NCI-H748 treated with DMSO at 0.1 percent for 48 hours (cell line): Measurements from ENCODE around the gene CITED4.

Source experiments
- DNase-seq: peaks from one replicate; lab custom pipeline; 2025; lab: John Stamatoyannopoulos, UW

The CITED4 gene

DNA sequence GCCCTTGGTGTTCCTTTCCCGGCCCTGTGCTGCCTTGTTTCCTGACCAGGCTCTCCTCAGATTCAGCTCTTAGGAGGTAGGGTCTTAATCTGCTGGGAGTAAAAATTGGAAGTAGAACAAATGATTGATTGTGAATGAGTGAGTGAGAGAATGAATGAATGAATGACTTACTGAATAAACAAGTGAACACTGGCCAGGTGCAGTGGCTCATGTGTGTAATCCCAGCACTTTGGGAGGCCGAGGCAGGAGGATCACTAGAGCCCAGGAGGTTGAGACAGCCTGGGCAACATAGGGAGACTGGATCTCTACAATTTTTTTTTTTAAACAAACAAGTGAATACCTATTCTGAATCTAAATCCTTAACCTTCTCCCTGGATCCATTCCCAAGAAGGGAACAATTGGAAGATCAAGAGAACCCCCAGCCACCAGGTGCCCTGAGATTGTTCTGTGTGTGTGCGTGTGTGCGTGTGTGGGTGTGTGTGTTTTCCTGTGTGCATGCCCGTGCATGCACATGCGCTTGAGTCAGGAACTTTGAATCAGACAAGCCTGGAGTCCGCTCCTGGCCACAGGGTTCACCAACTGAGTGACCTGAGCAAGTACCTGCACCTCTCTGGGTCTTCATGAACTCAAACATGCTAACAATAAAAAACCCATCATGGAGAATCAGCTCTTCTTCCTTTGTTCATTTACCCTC, 24.3 kb upstream of the CITED4 start:
- no peak for DNase-seq

DNA sequence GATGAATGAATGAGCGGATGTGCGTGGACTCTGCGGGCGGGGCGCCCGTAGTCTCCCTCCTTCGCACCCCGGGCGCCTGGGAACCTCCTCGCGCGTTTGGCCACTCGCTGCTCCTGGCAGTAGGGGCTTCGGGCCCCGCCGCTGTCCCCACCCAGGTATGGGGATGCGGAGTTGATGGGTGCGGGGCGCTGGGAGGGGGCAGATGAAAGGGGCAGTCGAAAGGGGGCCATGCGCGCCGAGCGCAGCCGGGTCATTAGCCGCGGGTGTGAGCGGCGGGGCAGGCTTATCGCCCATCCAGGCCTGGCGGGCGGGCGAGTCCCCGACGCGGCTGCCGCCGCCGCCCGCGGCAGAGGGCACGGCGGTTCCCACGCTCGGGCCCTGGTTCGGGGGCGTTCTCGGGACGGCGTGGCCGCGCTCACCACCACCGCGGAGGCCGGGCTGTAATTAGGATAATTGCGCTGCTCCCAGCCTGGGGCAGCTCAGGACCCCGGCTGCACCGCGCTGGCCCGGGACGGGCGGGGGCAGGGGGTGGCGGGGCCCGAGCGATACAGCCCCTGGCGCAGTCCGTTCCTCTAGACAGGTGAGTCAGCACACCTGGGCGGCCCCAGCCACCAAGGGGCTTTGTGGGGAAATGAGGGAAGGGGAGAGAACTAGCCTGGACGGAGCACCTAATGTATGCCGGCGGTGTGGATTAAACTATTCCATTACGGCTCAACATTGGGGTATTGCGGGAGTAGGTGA, 22.1 kb upstream of the CITED4 start:
- DNase-seq = no peak

- DNase-seq = no peak
Observed at GRCh38 chr1:40880813-40881549, 18.8 kb upstream of the CITED4 start.

- DNase-seq = no peak
Observed at GRCh38 chr1:40879482-40880175, 17.5 kb upstream of the CITED4 start.

GRCh38 chr1:40878906-40879305, 16.7 kb upstream of the CITED4 start:
- no peak for DNase-seq

GRCh38 chr1:40877698-40878097, 15.5 kb upstream of the CITED4 start:
- no peak for DNase-seq

GRCh38 chr1:40876891-40877290, 14.7 kb upstream of the CITED4 start:
- no peak for DNase-seq

DNA sequence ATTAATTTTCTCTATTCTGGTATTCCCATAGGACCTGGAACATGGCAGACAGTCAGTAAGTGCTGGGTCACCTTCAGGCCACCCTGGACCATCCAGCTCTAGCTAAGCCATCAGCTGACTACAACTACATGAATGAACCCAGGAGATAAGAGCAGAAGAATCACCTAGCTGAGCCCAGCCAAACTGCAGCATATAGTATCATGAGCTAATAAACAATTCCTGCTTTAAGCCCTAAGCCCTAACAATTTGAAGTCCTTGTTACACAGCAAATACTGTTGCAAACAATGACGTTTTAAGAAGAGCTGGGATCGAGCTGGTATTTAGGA, 14.2 kb upstream of the CITED4 start:
- DNase-seq = no peak

- no peak for DNase-seq
Observed at GRCh38 chr1:40873863-40874472, 11.8 kb upstream of the CITED4 start.

DNA sequence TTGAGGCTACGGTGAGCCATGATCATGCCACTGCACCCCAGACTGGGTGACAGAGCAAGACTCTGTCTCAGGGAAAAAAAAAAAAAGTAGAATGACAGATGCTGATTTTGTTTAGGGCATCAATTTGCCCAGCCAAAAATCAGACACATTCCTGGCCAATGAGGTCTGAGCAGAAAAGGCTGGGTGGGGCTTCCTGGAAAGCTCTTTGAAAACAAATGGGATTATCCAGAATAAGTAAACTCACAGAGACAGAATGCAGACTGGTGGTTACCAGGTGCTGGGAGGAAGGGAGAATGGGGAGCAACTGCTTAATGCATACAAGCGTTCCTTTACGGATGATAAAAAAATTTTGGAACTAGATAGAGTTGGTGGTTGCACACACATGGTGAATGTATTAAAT, 10.1 kb upstream of the CITED4 start:
- DNase-seq = no peak

GRCh38 chr1:40870135-40870728, 8.1 kb upstream of the CITED4 start:
- no peak for DNase-seq

GRCh38 chr1:40868051-40868723, 6.0 kb upstream of the CITED4 start:
- DNase-seq = no peak

GRCh38 chr1:40861224-40862003, 749 bp downstream of the CITED4 start:
- DNase-seq = peak; percentile 88

GRCh38 chr1:40860706-40861223, 1.4 kb downstream of the CITED4 start:
- no peak for DNase-seq

- no peak for DNase-seq
Observed at GRCh38 chr1:40858856-40859416, 3.2 kb downstream of the CITED4 start.

DNA sequence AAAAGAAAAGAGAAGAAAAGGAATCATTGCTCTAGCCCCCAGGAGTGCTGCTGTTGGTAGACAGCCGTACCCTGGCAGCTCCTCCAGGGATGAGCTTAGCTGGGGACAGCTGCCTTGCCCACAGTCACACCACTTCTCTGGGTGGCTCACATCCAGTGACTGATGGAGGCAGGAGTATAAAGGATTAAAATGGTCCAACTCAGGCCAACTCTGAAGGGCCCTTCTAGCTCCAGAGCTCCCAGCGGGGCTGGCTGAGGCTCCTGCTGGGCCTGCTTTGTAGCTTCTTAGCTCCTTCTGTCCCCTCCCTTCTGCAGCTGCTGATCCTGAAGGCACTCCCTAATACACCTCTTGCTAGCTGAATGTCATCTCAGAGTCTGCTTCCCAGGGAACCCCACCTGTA, 4.4 kb downstream of the CITED4 start:
- no peak for DNase-seq

DNA sequence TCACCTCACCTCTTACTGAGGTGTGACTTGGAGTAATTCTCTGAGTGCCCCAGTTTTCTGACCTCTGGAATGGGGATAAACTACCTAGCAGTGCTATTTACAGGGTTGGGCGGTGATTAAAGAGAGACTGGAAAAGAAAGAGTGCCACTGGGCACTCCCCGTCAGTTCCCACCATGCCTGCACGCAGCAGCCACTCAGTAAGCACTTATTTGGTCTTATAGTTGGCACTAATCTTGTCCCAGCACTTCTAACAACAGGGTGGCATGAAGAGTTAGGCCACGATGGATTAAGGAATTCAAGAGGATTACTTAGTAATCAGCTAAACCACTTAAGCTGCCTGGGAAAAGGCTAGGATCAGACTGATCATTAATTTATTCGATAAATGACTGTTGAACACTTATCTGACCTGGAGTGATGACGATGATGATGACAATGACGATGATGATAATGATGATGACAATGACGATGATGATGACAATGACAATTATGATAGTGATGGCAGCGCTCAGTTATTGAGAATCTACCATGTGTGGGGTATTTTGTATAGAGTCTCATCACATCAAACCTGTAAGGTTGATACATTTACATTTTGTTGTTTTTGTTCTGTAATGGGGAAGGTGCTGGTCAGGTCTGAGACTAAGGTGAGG, 5.4 kb downstream of the CITED4 start:
- no peak for DNase-seq

GRCh38 chr1:40856116-40856515, 6.0 kb downstream of the CITED4 start:
- DNase-seq = no peak

DNA sequence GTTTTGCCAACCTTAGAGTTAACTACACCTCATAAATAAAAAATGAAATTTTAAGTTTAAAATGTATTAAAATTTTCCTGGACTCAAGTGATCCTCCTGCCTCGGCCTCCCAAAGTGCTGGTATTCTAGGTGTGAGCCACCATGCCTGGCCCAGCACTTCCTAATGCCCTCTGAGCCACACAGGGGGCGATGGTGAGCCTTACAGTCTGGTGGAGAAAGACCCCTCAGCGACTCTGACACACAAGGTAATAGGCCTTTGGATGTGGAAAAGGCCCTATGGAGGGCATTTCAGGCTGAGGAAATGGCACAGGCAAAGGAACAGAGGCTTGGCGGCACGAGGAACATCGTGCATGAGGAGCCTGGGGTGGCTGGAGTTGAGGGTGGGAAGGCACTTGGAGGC, 6.7 kb downstream of the CITED4 start:
- no peak for DNase-seq

- no peak for DNase-seq
Observed at GRCh38 chr1:40853885-40854170, 8.3 kb downstream of the CITED4 start.
